Dendritic cell treated with granulocyte-macrophage colony-stimulating factor and Interleukin-4, amounts not matched to agents 40 ng/mL and 50 ng/mL, for 4 days (primary cell): ENCODE results near the gene BRS3.

ENCODE experiments used
- H3K27ac Mint-ChIP-seq: one replicate; pipeline ENCODE4 v1.8.0; 2022; ENCODE audit warnings: mild to moderate bottlenecking, mixed read lengths
- H3K27me3 Mint-ChIP-seq: one replicate; pipeline ENCODE4 v1.8.0; 2022; ENCODE audit warnings: mild to moderate bottlenecking, mixed read lengths
- H3K36me3 Mint-ChIP-seq: one replicate; pipeline ENCODE4 v1.8.0; 2022; ENCODE audit warnings: low read depth, mixed read lengths
- H3K4me1 Mint-ChIP-seq: one replicate; pipeline ENCODE4 v1.8.0; 2022; ENCODE audit warnings: low read depth, mixed read lengths
- H3K4me3 Mint-ChIP-seq: one replicate; pipeline ENCODE4 v1.8.0; 2022; ENCODE audit warnings: mild to moderate bottlenecking, moderate library complexity, mixed read lengths
- H3K9me3 Mint-ChIP-seq: one replicate; pipeline ENCODE4 v1.8.0; 2022; ENCODE audit warnings: mixed read lengths
- intact Hi-C: fragments of 100-400 bp; cut with micrococcal nuclease; formaldehyde crosslinking; loops from one replicate; pipeline ENCODE4 v1.15.0; 2022

The BRS3 gene

GRCh38 chrX:136523770-136524169 is 36.0 kb downstream of the BRS3 start:
- Mint-ChIP-seq H3K9me3 (no peaks in the 10 kb centered on the region), H3K27me3 (no peaks in the 10 kb centered on the region), H3K36me3 (no peaks in the 10 kb centered on the region), H3K4me3 (no peak overlapping the region), H3K4me1 (no peaks in the 10 kb centered on the region), H3K27ac (no peak overlapping the region)
- intact Hi-C loops: no loop called here

- Mint-ChIP-seq H3K27ac (no peak overlapping the region), H3K4me3 (no peak overlapping the region), H3K36me3 (no peaks in the 10 kb centered on the region), H3K9me3 (no peaks in the 10 kb centered on the region), H3K27me3 (no peaks in the 10 kb centered on the region), H3K4me1 (no peaks in the 10 kb centered on the region)
- intact Hi-C loops: no loop called here
These were observed 38.2 kb downstream of the BRS3 start for GRCh38 chrX:136525738-136526606.

- H3K4me1 Mint-ChIP-seq: no peaks in the 10 kb centered on the region
- no peaks in the 10 kb centered on the region for H3K36me3 Mint-ChIP-seq
- H3K27ac Mint-ChIP-seq: no peak overlapping the region
- H3K4me3 Mint-ChIP-seq: no peak overlapping the region
- no peaks in the 10 kb centered on the region for H3K27me3 Mint-ChIP-seq
- intact Hi-C loops: no loop called here
- no peaks in the 10 kb centered on the region for H3K9me3 Mint-ChIP-seq
These were observed 41.0 kb downstream of the BRS3 start for GRCh38 chrX:136528645-136529315.

- H3K27me3 Mint-ChIP-seq: no peaks in the 10 kb centered on the region
- no peak overlapping the region for H3K27ac Mint-ChIP-seq
- no peak overlapping the region for H3K4me3 Mint-ChIP-seq
- intact Hi-C loops: no loop called here
- no peaks in the 10 kb centered on the region for H3K4me1 Mint-ChIP-seq
- no peaks in the 10 kb centered on the region for H3K9me3 Mint-ChIP-seq
- H3K36me3 Mint-ChIP-seq: no peaks in the 10 kb centered on the region
These were observed 42.0 kb downstream of the BRS3 start for GRCh38 chrX:136529795-136530194.

GRCh38 chrX:136531951-136532350 is 44.2 kb downstream of the BRS3 start, which contains the start of gene VGLL1:
Gene VGLL1 (plus strand): TSS chrX:136532215. CDS start chrX:136536021, 3,806 bp downstream.
- no peaks in the 10 kb centered on the region for H3K36me3 Mint-ChIP-seq
- no peaks in the 10 kb centered on the region for H3K27me3 Mint-ChIP-seq
- no peaks in the 10 kb centered on the region for H3K4me1 Mint-ChIP-seq
- intact Hi-C loops: no loop called here
- no peak within 1 kb of the TSS for H3K4me3 Mint-ChIP-seq
- no peaks in the 10 kb centered on the region for H3K9me3 Mint-ChIP-seq
- no peak within 1 kb of the TSS for H3K27ac Mint-ChIP-seq

- H3K4me3 Mint-ChIP-seq: no peak overlapping the region
- no peaks in the 10 kb centered on the region for H3K27me3 Mint-ChIP-seq
- H3K36me3 Mint-ChIP-seq: no peaks in the 10 kb centered on the region
- intact Hi-C loops: no loop called here
- H3K4me1 Mint-ChIP-seq: no peaks in the 10 kb centered on the region
- H3K9me3 Mint-ChIP-seq: no peaks in the 10 kb centered on the region
- no peak overlapping the region for H3K27ac Mint-ChIP-seq
These were observed 46.4 kb downstream of the BRS3 start for GRCh38 chrX:136534131-136534530.

- H3K9me3 Mint-ChIP-seq: no peaks in the 10 kb centered on the region
- H3K36me3 Mint-ChIP-seq: no peaks in the 10 kb centered on the region
- H3K4me3 Mint-ChIP-seq: no peak overlapping the region
- intact Hi-C loops: no loop called here
- no peaks in the 10 kb centered on the region for H3K4me1 Mint-ChIP-seq
- H3K27ac Mint-ChIP-seq: no peak overlapping the region
- no peaks in the 10 kb centered on the region for H3K27me3 Mint-ChIP-seq
These were observed 51.1 kb downstream of the BRS3 start for GRCh38 chrX:136538811-136539210.

GRCh38 chrX:136540226-136540625 is 52.5 kb downstream of the BRS3 start:
- H3K4me1 Mint-ChIP-seq: no peaks in the 10 kb centered on the region
- H3K9me3 Mint-ChIP-seq: no peaks in the 10 kb centered on the region
- H3K27ac Mint-ChIP-seq: no peak overlapping the region
- no peaks in the 10 kb centered on the region for H3K27me3 Mint-ChIP-seq
- no peaks in the 10 kb centered on the region for H3K36me3 Mint-ChIP-seq
- intact Hi-C loops: no loop called here
- H3K4me3 Mint-ChIP-seq: no peak overlapping the region

GRCh38 chrX:136541294-136541693 is 53.5 kb downstream of the BRS3 start:
- Mint-ChIP-seq H3K27ac (no peak overlapping the region), H3K4me1 (no peaks in the 10 kb centered on the region), H3K27me3 (no peaks in the 10 kb centered on the region), H3K36me3 (no peaks in the 10 kb centered on the region), H3K4me3 (no peak overlapping the region), H3K9me3 (no peaks in the 10 kb centered on the region)
- intact Hi-C loops: no loop called here

GRCh38 chrX:136542281-136542680 is 54.5 kb downstream of the BRS3 start:
- H3K27me3 Mint-ChIP-seq: no peaks in the 10 kb centered on the region
- H3K9me3 Mint-ChIP-seq: no peaks in the 10 kb centered on the region
- no peaks in the 10 kb centered on the region for H3K36me3 Mint-ChIP-seq
- H3K4me1 Mint-ChIP-seq: no peaks in the 10 kb centered on the region
- H3K4me3 Mint-ChIP-seq: no peak overlapping the region
- H3K27ac Mint-ChIP-seq: no peak overlapping the region
- intact Hi-C loops: no loop called here
